ENCODE results near the gene GALR3. TPM values are rescaled to one million over a fixed set of nuclear protein-coding genes. Genes with fewer than 3 reads are reported as not detected.

Gene GALR3
- total and polyA plus RNA-seq, 8 donors: not detected

DNA sequence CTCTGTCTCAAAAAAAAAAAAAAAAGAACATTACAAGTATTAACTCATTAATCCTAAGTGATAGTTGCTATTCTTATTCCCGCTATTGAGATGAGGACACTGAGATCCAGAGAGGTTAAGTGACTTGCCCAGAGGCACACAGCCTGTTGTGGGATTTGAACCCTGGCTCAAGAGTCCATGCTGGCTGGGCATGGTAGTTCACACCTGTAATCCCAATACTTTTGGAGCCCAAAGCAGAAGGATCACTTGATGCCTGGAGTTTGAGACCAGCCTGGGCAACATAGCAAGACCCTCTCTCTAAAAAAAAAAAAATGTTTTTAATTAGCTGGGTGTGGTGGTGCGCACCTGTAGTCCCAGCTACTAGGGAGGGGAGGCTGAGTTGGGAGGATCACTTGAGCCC, 11.3 kb upstream of the GALR3 start:
- H3K27me3 ChIP-seq: peaks cover 0 to 18% of the 10 kb centered on the region in 2 donors
- H3K27ac ChIP-seq: no peak overlapping the region
- DNase-seq (no peak), ATAC-seq (no peak)
- H3K36me3 ChIP-seq: peaks cover 0 to 18% of the 10 kb centered on the region in 2 donors
- no peak overlapping the region for H3K4me3 ChIP-seq
- H3K9me3 ChIP-seq: no peaks in the 10 kb centered on the region
- TF ChIP-seq, protein P1, sequence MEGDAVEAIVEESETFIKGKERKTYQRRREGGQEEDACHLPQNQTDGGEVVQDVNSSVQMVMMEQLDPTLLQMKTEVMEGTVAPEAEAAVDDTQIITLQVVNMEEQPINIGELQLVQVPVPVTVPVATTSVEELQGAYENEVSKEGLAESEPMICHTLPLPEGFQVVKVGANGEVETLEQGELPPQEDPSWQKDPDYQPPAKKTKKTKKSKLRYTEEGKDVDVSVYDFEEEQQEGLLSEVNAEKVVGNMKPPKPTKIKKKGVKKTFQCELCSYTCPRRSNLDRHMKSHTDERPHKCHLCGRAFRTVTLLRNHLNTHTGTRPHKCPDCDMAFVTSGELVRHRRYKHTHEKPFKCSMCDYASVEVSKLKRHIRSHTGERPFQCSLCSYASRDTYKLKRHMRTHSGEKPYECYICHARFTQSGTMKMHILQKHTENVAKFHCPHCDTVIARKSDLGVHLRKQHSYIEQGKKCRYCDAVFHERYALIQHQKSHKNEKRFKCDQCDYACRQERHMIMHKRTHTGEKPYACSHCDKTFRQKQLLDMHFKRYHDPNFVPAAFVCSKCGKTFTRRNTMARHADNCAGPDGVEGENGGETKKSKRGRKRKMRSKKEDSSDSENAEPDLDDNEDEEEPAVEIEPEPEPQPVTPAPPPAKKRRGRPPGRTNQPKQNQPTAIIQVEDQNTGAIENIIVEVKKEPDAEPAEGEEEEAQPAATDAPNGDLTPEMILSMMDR (IDR thresholded peaks at IDR 0.05): no peak
- H3K4me1 ChIP-seq: peaks cover 4 to 23% of the 10 kb centered on the region in 2 donors
- intact Hi-C loops (cut with DNase I): loop anchor here in 1 of 2 donors (10.0 kb wide), 1 partner anchor 53 kb away; no protein-coding TSS in a partner anchor

DNA sequence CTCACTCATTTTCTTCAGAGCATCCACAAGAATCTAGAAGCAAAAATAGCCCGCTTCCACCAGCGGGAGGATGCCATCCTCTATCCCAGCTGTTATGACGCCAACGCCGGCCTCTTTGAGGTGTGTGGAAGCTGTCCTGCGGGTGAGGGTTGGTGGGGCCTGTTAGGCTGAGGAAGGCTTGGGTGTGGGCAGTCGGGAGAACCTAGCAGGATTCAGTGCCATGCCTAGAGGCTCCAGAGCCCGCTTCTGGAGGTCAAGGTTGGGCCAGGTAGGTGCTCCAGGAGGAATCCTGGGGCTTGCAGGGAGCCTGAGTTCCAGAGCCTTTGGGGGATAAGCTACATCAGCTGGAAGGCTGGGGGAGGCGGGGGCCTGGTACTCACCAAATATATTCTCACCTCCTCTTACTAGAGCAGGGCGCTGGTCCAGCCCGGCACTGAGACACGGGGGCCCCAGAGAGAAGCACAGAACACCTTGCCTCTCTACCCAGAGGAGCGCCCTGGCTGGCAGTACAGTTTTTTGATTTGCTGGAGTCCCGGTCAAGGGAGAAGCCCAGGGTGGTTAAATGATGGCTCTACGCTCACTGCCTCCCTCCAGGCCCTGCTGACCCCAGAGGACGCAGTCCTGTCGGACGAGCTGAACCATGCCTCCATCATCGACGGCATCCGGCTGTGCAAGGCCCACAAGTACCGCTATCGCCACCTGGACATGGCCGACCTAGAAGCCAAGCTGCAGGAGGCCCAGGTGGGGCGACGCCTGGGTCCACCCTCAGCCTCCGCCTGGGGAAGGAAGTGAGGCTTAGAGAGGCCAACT, 10.1 kb upstream of the GALR3 start:
- intact Hi-C loops (cut with DNase I): loop anchor here in 1 of 2 donors (10.0 kb wide), 1 partner anchor 52 kb away; no protein-coding TSS in a partner anchor
- ATAC-seq: no peak

DNA sequence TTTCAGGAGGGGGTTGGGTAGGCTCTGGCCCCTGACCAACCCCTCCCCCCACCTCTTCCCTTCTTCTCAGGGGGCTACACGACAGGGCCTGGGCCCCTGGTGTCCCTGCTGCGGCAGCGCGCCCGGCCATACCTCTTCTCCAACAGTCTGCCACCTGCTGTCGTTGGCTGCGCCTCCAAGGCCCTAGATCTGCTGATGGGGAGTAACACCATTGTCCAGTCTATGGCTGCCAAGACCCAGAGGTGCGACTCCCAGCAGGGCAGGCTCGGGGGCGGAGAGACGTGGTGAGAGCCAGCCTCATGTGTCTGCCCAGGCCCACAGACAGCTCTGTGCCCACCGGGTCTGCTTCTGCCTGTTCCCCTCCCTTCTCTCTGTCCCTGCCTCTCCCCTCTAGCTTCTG, 7.6 kb upstream of the GALR3 start:
- Histone ChIP-seq H3K4me1 (peaks cover 15 to 19% of the 10 kb centered on the region in 2 donors), H3K9me3 (no peaks in the 10 kb centered on the region), H3K4me3 (no peak overlapping the region), H3K27ac (no peak overlapping the region), H3K27me3 (peaks cover 6 to 29% of the 10 kb centered on the region in 2 donors), H3K36me3 (peaks cover 0 to 18% of the 10 kb centered on the region in 2 donors)
- DNase-seq (no peak), ATAC-seq (no peak)
- TF ChIP-seq, protein P1 (IDR thresholded peaks at IDR 0.05): no peak
- intact Hi-C loops (cut with DNase I): loop anchor here in 1 of 2 donors (10.0 kb wide), 1 partner anchor 49 kb away; no protein-coding TSS in a partner anchor

More for the DNA sequence above, 10.1 kb upstream of the GALR3 start:
- Histone ChIP-seq H3K9me3 (no peaks in the 10 kb centered on the region), H3K36me3 (peaks cover 0 to 18% of the 10 kb centered on the region in 2 donors), H3K4me1 (peaks cover 8 to 18% of the 10 kb centered on the region in 2 donors), H3K4me3 (no peak overlapping the region), H3K27me3 (peaks cover 0 to 10% of the 10 kb centered on the region in 2 donors), H3K27ac (no peak overlapping the region)
- DNase-seq: no peak
- TF ChIP-seq, protein P1 (IDR thresholded peaks at IDR 0.05): no peak

DNA sequence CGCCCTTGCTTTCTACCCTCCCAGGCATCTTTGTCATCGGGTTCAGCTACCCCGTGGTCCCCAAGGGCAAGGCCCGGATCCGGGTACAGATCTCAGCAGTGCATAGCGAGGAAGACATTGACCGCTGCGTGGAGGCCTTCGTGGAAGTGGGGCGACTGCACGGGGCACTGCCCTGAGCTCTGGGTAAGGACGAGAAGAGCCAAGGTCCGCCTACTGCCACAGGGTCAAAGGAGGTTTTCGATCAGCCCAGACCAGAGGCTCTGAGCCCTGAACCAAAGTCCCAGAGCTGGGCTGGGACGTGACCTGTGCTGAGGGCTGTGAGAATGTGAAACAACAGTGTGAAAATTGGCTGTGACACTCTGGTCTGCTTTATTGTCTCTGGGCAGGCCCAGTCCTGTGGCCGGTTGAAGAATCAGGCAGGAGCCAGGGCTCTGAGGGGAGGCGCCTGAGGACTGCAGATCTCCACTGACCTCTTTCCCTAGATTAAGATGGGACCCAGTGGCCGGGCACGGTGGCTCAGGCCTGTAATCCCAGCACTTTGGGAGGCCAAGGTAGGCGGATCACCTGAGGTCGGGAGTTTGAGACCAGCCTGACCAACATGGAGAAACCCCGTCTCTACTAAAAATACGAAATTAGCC, 6.5 kb upstream of the GALR3 start:
- H3K36me3 ChIP-seq: peaks cover 0 to 18% of the 10 kb centered on the region in 2 donors
- no peak overlapping the region for H3K27ac ChIP-seq
- no peaks in the 10 kb centered on the region for H3K9me3 ChIP-seq
- H3K27me3 ChIP-seq: peaks cover 6 to 40% of the 10 kb centered on the region in 2 donors
- H3K4me3 ChIP-seq: no peak overlapping the region
- no peak for DNase-seq
- peaks cover 15 to 19% of the 10 kb centered on the region in 2 donors for H3K4me1 ChIP-seq
- intact Hi-C loops (cut with DNase I): loop anchor here (2.0 to 10.0 kb wide), 2 partner anchors 46 to 48 kb away; no protein-coding TSS in a partner anchor
- no peak for ATAC-seq
- TF ChIP-seq, protein P1 (IDR thresholded peaks at IDR 0.05): no peak
